Renal cortical epithelial cell (primary cell): ENCODE measurements around the gene PLSCR4. TPM values are rescaled to one million over a fixed set of nuclear protein-coding genes. Genes with fewer than 3 reads are reported as not detected.
"Not testable (repeated sequence)": the region's sequence is repeated elsewhere in the genome, so short reads cannot be mapped to it uniquely, and the experiment has no call there.

Experiments
- DNase-seq: peaks from one replicate; pipeline ENCODE4 v3.0.0-alpha.2; 2011; ENCODE audit warnings: low read depth
- total RNA-seq: library from RNA; depleted of rRNA; stranded (reverse); fragments of >200 nt; gene quantifications from 2 replicates; pipeline ENCODE4 v1.2.3, GENCODE V29; 2014

Gene PLSCR4
- total RNA-seq, 1 donor from 2014 or later = 3.2 TPM

DNA sequence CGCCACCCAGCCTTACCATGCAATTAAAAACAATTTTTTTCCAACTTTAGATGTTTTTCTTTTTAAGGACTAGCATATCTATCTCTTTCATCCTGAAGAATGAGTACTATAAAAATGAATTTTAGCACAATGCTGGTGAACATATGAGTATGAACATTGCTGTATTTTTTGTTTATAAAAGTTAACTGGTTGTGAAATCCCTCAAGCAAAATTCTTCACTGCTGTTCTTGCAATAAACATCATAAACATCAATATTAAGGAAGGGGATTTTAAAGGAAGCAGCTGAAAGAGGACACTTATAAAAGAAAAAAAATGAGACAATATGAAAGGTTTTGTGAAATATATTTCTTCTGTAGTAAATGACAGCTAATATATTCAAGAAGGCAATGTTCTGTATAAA is 3.0 kb downstream of the PLSCR4 start:
- DNase-seq = no peak

- no peak for DNase-seq
Measured at GRCh38 chr3:146246526-146246925, 4.4 kb downstream of the PLSCR4 start.

- DNase-seq = no peak
Measured at GRCh38 chr3:146243559-146243958, 7.3 kb downstream of the PLSCR4 start.

DNA sequence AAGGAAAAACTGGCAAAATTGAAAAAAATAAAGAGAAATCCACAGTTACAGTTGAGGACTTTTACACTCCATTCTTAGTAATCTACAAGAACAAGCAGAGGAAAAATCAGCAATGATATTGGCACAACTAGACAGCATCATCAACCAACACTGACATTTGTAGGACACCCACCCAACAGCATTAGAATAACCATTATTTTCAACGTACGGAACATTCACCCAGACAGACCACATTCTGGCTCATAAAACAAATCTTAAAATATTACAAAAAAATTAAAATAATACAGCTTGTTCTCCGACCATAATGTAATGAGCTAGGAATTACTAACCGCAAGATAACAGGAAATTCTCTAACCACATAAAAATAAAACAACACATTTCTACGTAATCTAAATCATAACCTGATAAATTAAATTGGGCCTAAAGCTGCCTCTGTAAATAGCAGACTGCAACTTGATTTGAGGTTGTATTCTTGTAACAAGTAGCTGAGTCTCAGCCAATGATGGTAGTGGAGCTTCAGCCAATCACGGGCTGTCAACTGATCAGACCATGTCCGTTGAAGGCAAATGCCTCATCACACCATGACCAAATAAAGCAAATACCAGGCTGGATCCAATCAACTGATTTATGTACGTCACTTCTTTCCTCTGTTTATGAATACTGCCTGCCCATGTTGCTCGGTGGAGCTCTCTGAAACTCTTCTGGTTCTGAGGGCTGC is 9.2 kb downstream of the PLSCR4 start:
- no peak for DNase-seq

DNA sequence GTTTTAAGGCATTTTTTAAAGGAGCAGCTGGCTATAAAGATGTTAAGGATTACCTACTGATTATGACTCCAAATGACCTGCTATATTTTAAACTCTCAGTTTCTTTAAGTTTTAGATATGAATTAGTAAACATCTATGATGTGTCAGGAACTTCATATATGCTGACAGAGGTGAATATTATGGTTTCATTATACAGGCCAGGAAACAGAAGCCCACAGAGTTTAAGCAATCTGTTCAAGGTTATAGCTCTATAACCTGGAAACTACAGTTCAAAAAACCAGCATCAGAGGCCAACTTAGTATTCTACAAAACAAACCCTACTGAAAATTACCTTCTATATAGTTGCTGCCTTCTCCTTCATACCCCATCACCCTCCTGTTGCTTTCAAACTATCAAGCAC is 17.4 kb downstream of the PLSCR4 start:
- DNase-seq = no peak

DNA sequence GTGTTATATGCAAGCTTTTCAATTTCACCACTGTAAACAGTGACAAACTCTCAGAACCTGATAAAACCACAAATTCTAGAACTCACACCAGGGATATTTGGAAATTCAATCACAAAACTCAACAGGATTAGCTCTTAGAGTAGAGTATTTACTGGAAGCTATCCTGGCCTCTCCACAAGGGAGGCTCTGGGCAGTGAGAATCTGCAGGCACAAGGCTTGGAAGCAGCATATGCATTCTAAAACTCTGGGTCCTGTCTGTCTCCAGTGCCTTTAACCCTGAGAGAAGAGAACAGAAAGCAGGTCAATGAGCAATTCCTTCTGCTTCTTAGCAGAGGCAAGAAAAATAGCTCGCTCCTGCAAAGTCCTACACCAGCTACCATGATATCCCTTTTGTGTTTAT is 23.4 kb downstream of the PLSCR4 start:
- no peak for DNase-seq

GRCh38 chr3:146226881-146227280 is 24.0 kb downstream of the PLSCR4 start:
- DNase-seq = no peak

DNA sequence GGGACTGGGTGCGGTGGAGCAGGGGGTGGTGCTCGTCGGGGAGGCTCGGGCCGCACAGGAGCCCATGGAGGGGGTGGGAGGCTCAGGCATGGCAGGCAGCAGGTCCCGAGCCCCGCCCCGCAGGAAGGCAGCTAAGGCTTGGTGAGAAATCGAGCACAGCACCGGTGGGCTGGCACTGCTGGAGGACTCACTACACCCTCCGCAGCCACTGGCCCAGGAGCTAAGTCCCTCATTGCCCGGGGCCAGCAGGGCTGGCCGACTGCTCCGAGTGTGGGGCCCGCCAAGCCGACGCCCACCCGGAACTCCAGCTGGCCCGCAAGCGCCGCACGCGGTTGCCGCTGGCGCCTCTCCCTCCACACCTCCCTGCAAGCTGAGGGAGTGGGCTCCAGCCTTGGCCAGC is 25.4 kb downstream of the PLSCR4 start:
- not testable (repeated sequence) for DNase-seq

DNA sequence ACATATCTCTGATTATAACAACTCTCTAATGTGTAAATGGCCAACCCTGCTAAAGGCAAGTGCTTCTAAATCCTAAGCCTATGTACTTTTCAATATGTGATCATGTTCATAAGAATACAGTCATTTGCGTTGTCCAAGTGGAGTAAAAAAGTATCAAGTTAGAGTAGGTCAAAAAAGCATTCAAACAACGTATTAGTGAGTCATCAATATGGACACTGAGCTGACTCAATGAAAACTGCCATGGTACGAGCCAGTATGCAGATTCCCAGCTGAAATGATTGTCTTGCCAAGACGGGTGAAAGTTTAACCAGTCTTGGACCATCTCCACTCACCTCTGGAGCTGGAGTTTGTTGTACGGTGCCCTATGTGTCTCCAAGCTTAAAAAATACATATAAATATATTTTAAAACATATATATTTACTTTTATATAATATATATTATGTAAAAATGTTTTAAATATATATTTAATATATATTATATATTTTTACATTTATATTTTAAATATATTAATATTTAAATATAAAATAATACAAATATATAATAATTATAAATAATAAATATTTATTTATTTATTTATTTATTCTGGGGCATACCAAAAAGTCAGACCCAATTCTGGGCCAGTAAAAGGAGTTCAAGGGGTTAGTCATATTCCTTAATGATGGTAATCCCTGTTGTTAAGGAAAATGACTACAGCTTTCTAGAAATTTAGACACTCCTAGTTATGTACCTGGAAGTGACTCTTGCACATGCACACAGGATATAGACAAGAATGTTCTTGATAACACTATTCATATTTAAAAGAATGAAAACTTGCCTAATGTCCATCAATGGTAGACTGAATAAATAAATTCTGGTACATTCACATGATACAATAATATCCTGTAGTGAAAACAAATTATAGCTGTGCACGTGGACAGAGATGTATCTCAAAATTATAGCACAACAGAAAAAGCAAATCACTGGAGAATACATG is 27.2 kb downstream of the PLSCR4 start:
- DNase-seq = peak; percentile 88

GRCh38 chr3:146222204-146223046 is 28.5 kb downstream of the PLSCR4 start:
- peak; percentile 48 for DNase-seq

DNA sequence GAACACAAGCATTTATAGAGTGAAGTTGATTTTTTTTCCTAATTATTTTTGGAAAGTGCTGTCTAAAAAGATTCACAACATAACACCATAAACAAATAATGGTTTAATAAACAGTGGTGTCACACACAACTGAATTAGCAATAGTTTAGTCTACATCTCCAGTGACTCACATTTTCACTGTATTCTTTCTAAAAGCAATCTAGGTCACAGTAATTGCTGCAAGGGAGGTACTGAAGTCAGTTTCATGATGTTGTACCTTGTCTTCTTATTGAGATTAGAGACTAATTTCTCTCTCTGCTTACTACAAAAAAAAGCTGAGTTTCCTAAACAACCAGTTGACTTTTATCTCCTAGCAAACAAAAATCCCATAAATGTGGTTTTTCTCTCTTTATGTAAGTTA is 29.6 kb downstream of the PLSCR4 start:
- no peak for DNase-seq

- peak; percentile 15 for DNase-seq
Measured at GRCh38 chr3:146218880-146219866, 31.7 kb downstream of the PLSCR4 start.

- DNase-seq = no peak
Measured at GRCh38 chr3:146217324-146217723, 33.6 kb downstream of the PLSCR4 start.

GRCh38 chr3:146214493-146214892 is 36.4 kb downstream of the PLSCR4 start:
- DNase-seq = no peak

GRCh38 chr3:146209371-146209770 is 41.5 kb downstream of the PLSCR4 start:
- no peak for DNase-seq

DNA sequence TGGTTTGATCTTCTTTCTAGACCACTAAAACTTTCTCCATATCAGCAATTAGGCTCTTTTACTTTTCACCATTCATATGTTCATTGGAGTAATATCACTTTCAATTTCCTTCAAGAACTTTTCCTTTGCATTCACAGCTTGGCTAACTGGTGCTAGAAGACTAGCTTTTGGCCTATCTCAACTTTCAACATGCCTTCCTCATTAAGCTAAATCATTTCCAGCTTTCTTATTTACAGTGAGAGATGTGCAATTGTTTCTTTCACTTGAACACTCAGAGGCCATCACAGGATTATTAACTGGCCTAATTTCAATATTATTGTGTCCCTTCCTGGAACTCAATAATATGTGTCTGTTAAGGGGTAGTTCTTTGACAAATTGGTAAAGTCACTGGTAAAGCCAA is 47.1 kb downstream of the PLSCR4 start:
- no peak for DNase-seq

GRCh38 chr3:146200461-146201220 is 50.3 kb downstream of the PLSCR4 start:
- no peak for DNase-seq

- no peak for DNase-seq
Measured at GRCh38 chr3:146199762-146200161, 51.1 kb downstream of the PLSCR4 start.

- no peak for DNase-seq
Measured at GRCh38 chr3:146196789-146197188, 54.1 kb downstream of the PLSCR4 start.

DNA sequence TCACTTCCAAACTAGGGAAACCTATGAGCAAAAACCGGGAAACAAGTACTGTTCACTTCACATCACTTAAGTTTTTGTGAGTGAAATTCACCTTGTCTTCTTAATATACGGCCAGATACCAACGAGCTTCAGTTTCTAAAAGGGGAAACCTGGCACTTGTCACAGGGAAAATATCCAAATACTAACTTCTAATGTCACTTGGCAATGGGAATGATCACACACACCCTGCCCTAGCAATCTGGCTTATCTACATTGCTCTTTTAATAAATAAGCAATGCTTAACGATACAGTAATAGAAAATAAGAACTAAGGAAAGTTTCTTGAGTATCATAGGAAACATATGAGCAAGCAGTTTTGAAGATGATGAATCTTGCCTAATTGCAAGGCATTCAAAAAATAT is 55.3 kb downstream of the PLSCR4 start:
- DNase-seq = no peak
